ENCODE measurements around the gene SLC44A2.
A peak's percentile ranks its signal among the peaks of the same experiment; 100 is the strongest.

Gene SLC44A2

GRCh38 chr19:10692673-10693264 is 67.4 kb downstream of the SLC44A2 start:
- Mint-ChIP-seq H3K36me3 (peaks cover 44% of the 10 kb centered on the region), H3K27ac (peak overlapping the region; percentile 14), H3K27me3 (peaks cover 20% of the 10 kb centered on the region), H3K4me1 (peaks cover 31% of the 10 kb centered on the region), H3K4me3 (no peak overlapping the region), H3K9me3 (no peaks in the 10 kb centered on the region)
- ATAC-seq: no peak

Data from stimulated activated memory B cell treated with anti-CD40 and anti-IgM and Interleukin-4, amounts not matched to agents 10 μg/mL and 1 μg/mL and 100 μg/mL, for 72 hours (primary cell).